Testis (tissue), 2 donors: ENCODE measurements around the gene TRIM50.

Source experiments
- POLR2A ChIP-seq: fragments of 450-650 bp; IDR thresholded peaks from one replicate; pipeline ENCODE4 v1.6.1; 2017; ENCODE audit warnings: antibody characterized with exemption, mild to moderate bottlenecking, moderate library complexity
- TF ChIP-seq, protein P1 (sequence below), 3 experiments: fragments of 450-650 bp in 2 of 3; fragments of 200-600 bp in 1 of 3; sonication (generic) in 1 of 3; IDR thresholded peaks; one replicate each; pipeline ENCODE4 v1.5.1; 2016 to 2019; ENCODE audit warnings: antibody characterized with exemption in 3 of 3, mild to moderate bottlenecking in 2 of 3, moderate library complexity in 1 of 3

DNA sequence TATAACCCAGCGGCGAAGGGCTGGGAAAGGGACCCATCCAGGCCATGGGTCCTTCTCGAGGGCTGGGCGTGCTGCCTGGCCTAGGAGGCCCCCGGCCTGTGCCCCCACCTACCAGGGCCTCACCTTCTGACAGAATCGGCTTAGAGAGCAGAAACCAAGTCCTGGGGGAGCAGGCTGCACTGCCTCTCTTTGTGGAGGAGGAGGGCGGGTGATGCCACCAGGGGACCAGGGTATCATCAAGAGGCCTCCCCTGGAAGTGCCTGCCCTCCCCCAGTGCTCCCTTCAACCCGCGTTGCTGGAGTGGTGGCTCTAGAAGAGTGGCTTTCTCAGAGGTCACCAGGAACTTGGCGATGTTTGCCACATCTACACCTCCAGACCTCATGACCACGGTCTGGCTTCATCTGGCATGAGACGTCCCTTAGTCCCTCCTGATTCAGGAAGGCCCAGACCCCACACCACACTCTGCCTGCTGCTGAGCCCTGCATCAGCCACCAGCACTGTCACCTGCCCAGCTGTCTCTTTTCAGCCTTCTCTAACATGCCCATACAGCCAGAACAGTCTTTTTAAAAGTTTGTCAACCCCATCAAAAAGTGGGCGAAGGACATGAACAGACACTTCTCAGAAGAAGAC is 32.0 kb upstream of the TRIM50 start:
- TF ChIP-seq POLR2A, result no peak
- TF ChIP-seq, protein P1, sequence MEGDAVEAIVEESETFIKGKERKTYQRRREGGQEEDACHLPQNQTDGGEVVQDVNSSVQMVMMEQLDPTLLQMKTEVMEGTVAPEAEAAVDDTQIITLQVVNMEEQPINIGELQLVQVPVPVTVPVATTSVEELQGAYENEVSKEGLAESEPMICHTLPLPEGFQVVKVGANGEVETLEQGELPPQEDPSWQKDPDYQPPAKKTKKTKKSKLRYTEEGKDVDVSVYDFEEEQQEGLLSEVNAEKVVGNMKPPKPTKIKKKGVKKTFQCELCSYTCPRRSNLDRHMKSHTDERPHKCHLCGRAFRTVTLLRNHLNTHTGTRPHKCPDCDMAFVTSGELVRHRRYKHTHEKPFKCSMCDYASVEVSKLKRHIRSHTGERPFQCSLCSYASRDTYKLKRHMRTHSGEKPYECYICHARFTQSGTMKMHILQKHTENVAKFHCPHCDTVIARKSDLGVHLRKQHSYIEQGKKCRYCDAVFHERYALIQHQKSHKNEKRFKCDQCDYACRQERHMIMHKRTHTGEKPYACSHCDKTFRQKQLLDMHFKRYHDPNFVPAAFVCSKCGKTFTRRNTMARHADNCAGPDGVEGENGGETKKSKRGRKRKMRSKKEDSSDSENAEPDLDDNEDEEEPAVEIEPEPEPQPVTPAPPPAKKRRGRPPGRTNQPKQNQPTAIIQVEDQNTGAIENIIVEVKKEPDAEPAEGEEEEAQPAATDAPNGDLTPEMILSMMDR (IDR thresholded peaks at IDR 0.05), result no peak
